Measurements from ENCODE around the gene MTRR. TPM values are rescaled to one million over a fixed set of nuclear protein-coding genes. Genes with fewer than 3 reads are reported as not detected.

The MTRR gene
- total and polyA plus RNA-seq, 7 experiments from 2014 or later: 35.5 to 83.2 (median 66.9) TPM

GRCh38 chr5:7828269-7828668 lies 40.7 kb upstream of the MTRR start:
- Mint-ChIP-seq H3K4me3 (no peak overlapping the region), H3K9me3 (no peaks in the 10 kb centered on the region), H3K4me1 (no peaks in the 10 kb centered on the region), H3K27me3 (peaks cover 0 to 31% (median 15%) of the 10 kb centered on the region in 5 donors), H3K27ac (no peak overlapping the region), H3K36me3 (no peaks in the 10 kb centered on the region)
- Histone ChIP-seq H3K4me3 (ENCODE audit: low read length) (no peak overlapping the region), H3K4me1 (ENCODE audit: control insufficient read depth in 2 of 2, insufficient read depth in 2 of 2, low read length in 2 of 2) (no peaks in the 10 kb centered on the region), H3K36me3 (ENCODE audit: control insufficient read depth in 2 of 3, insufficient read depth in 3 of 3, low read length in 3 of 3) (no peaks in the 10 kb centered on the region), H3K27ac (ENCODE audit: low read depth, low read length) (no peak overlapping the region), H3K27me3 (ENCODE audit: control insufficient read depth in 2 of 2, insufficient read depth in 2 of 2, low read length in 2 of 2) (no peaks in the 10 kb centered on the region), H3K9me3 (ENCODE audit: control insufficient read depth in 2 of 3, low read length in 3 of 3) (no peaks in the 10 kb centered on the region)
- intact Hi-C loops (cut with micrococcal nuclease): no loop called here
- ChIA-PET POLR2A (no interaction called here), CTCF (no interaction called here)
- ATAC-seq: no peak
- DNase-seq: no peak

- ChIA-PET CTCF (no interaction called here), POLR2A (no interaction called here)
- H3K27me3 ChIP-seq (ENCODE audit: control insufficient read depth in 2 of 2, insufficient read depth in 2 of 2, low read length in 2 of 2): no peaks in the 10 kb centered on the region
- ATAC-seq (no peak), DNase-seq (no peak)
- H3K9me3 Mint-ChIP-seq: peaks cover 0 to 2% (median 0%) of the 10 kb centered on the region in 11 donors
- H3K4me3 ChIP-seq (ENCODE audit: low read length): no peak overlapping the region
- no peaks in the 10 kb centered on the region for H3K36me3 Mint-ChIP-seq
- intact Hi-C loops (cut with micrococcal nuclease): no loop called here
- H3K4me1 ChIP-seq (ENCODE audit: control insufficient read depth in 2 of 2, insufficient read depth in 2 of 2, low read length in 2 of 2): no peaks in the 10 kb centered on the region
- no peaks in the 10 kb centered on the region for H3K36me3 ChIP-seq (ENCODE audit: control insufficient read depth in 2 of 3, insufficient read depth in 3 of 3, low read length in 3 of 3)
- peaks cover 0 to 17% (median 10%) of the 10 kb centered on the region in 5 donors for H3K27me3 Mint-ChIP-seq
- H3K27ac ChIP-seq (ENCODE audit: low read depth, low read length): no peak overlapping the region
- H3K4me3 Mint-ChIP-seq: no peak overlapping the region
- no peaks in the 10 kb centered on the region for H3K4me1 Mint-ChIP-seq
- no peaks in the 10 kb centered on the region for H3K9me3 ChIP-seq (ENCODE audit: control insufficient read depth in 2 of 3, low read length in 3 of 3)
- no peak overlapping the region for H3K27ac Mint-ChIP-seq
Measured at GRCh38 chr5:7834982-7835381, 34.0 kb upstream of the MTRR start.

- H3K36me3 Mint-ChIP-seq: no peaks in the 10 kb centered on the region
- CTCF ChIA-PET: no interaction called here
Measured at GRCh38 chr5:7837403-7837802, 31.5 kb upstream of the MTRR start.

GRCh38 chr5:7842531-7842930 lies 26.4 kb upstream of the MTRR start:
- H3K9me3 Mint-ChIP-seq: peaks cover 0 to 5% (median 0%) of the 10 kb centered on the region in 11 donors
- H3K9me3 ChIP-seq (ENCODE audit: control insufficient read depth in 2 of 3, low read length in 3 of 3): no peaks in the 10 kb centered on the region
- H3K27me3 Mint-ChIP-seq: peaks cover 15 to 38% (median 29%) of the 10 kb centered on the region in 5 donors
- H3K4me3 Mint-ChIP-seq: no peak overlapping the region
- H3K36me3 Mint-ChIP-seq: no peaks in the 10 kb centered on the region
- no peak overlapping the region for H3K27ac ChIP-seq (ENCODE audit: low read depth, low read length)
- ATAC-seq (no peak), DNase-seq (no peak)
- no peak overlapping the region for H3K27ac Mint-ChIP-seq
- no peaks in the 10 kb centered on the region for H3K4me1 Mint-ChIP-seq
- ChIA-PET POLR2A (no interaction called here), CTCF (no interaction called here)
- no peaks in the 10 kb centered on the region for H3K4me1 ChIP-seq (ENCODE audit: control insufficient read depth in 2 of 2, insufficient read depth in 2 of 2, low read length in 2 of 2)
- no peaks in the 10 kb centered on the region for H3K36me3 ChIP-seq (ENCODE audit: control insufficient read depth in 2 of 3, insufficient read depth in 3 of 3, low read length in 3 of 3)
- H3K27me3 ChIP-seq (ENCODE audit: control insufficient read depth in 2 of 2, insufficient read depth in 2 of 2, low read length in 2 of 2): peaks cover 0 to 2% of the 10 kb centered on the region in 2 donors
- no peak overlapping the region for H3K4me3 ChIP-seq (ENCODE audit: low read length)
- intact Hi-C loops (cut with micrococcal nuclease): no loop called here

More at GRCh38 chr5:7837403-7837802, 31.5 kb upstream of the MTRR start:
- DNase-seq (no peak), ATAC-seq (no peak)
- no peaks in the 10 kb centered on the region for H3K27me3 ChIP-seq (ENCODE audit: control insufficient read depth in 2 of 2, insufficient read depth in 2 of 2, low read length in 2 of 2)
- Mint-ChIP-seq H3K4me3 (no peak overlapping the region), H3K27ac (no peak overlapping the region), H3K9me3 (peaks cover 0 to 5% (median 0%) of the 10 kb centered on the region in 11 donors), H3K27me3 (peaks cover under 1 to 27% (median 21%) of the 10 kb centered on the region in 5 donors), H3K4me1 (no peaks in the 10 kb centered on the region)
- H3K36me3 ChIP-seq (ENCODE audit: control insufficient read depth in 2 of 3, insufficient read depth in 3 of 3, low read length in 3 of 3): no peaks in the 10 kb centered on the region
- H3K9me3 ChIP-seq (ENCODE audit: control insufficient read depth in 2 of 3, low read length in 3 of 3): no peaks in the 10 kb centered on the region
- intact Hi-C loops (cut with micrococcal nuclease): no loop called here
- no peaks in the 10 kb centered on the region for H3K4me1 ChIP-seq (ENCODE audit: control insufficient read depth in 2 of 2, insufficient read depth in 2 of 2, low read length in 2 of 2)
- no peak overlapping the region for H3K27ac ChIP-seq (ENCODE audit: low read depth, low read length)
- H3K4me3 ChIP-seq (ENCODE audit: low read length): no peak overlapping the region
- POLR2A ChIA-PET: no interaction called here

GRCh38 chr5:7844901-7845300 lies 24.0 kb upstream of the MTRR start:
- intact Hi-C loops (cut with micrococcal nuclease): no loop called here
- peaks cover 0 to 9% (median 1%) of the 10 kb centered on the region in 7 donors for H3K4me1 Mint-ChIP-seq

GRCh38 chr5:7845557-7845956 lies 23.4 kb upstream of the MTRR start:
- Histone ChIP-seq H3K27ac (ENCODE audit: low read depth, low read length) (no peak overlapping the region), H3K36me3 (ENCODE audit: control insufficient read depth in 2 of 3, insufficient read depth in 3 of 3, low read length in 3 of 3) (no peaks in the 10 kb centered on the region), H3K27me3 (ENCODE audit: control insufficient read depth in 2 of 2, insufficient read depth in 2 of 2, low read length in 2 of 2) (peaks cover 0 to 14% of the 10 kb centered on the region in 2 donors), H3K4me3 (ENCODE audit: low read length) (no peak overlapping the region), H3K9me3 (ENCODE audit: control insufficient read depth in 2 of 3, low read length in 3 of 3) (no peaks in the 10 kb centered on the region), H3K4me1 (ENCODE audit: control insufficient read depth in 2 of 2, insufficient read depth in 2 of 2, low read length in 2 of 2) (peaks cover 0 to 6% of the 10 kb centered on the region in 2 donors)
- ATAC-seq (no peak), DNase-seq (no peak)
- H3K4me1 Mint-ChIP-seq: peaks cover 0 to 12% (median 3%) of the 10 kb centered on the region in 7 donors
- H3K36me3 Mint-ChIP-seq: no peaks in the 10 kb centered on the region
- peaks cover 0 to 2% (median 0%) of the 10 kb centered on the region in 11 donors for H3K9me3 Mint-ChIP-seq
- no peak overlapping the region for H3K4me3 Mint-ChIP-seq
- CTCF ChIA-PET: interaction anchor here (1.2 kb wide), 1 partner anchor 11 kb away, joined by 3 read pairs; no protein-coding TSS in a partner anchor
- H3K27me3 Mint-ChIP-seq: peaks cover 31 to 62% (median 37%) of the 10 kb centered on the region in 5 donors
- H3K27ac Mint-ChIP-seq: no peak overlapping the region
- POLR2A ChIA-PET: no interaction called here
- intact Hi-C loops (cut with micrococcal nuclease): no loop called here

More at GRCh38 chr5:7844901-7845300, 24.0 kb upstream of the MTRR start:
- H3K4me1 ChIP-seq (ENCODE audit: control insufficient read depth in 2 of 2, insufficient read depth in 2 of 2, low read length in 2 of 2): peaks cover 0 to 2% of the 10 kb centered on the region in 2 donors
- no peak overlapping the region for H3K4me3 ChIP-seq (ENCODE audit: low read length)
- H3K4me3 Mint-ChIP-seq: no peak overlapping the region
- H3K27me3 Mint-ChIP-seq: peaks cover 31 to 59% (median 43%) of the 10 kb centered on the region in 5 donors
- ChIA-PET CTCF (no interaction called here), POLR2A (no interaction called here)
- H3K36me3 Mint-ChIP-seq: no peaks in the 10 kb centered on the region
- peaks cover 0 to 14% of the 10 kb centered on the region in 2 donors for H3K27me3 ChIP-seq (ENCODE audit: control insufficient read depth in 2 of 2, insufficient read depth in 2 of 2, low read length in 2 of 2)
- H3K9me3 ChIP-seq (ENCODE audit: control insufficient read depth in 2 of 3, low read length in 3 of 3): no peaks in the 10 kb centered on the region
- H3K27ac Mint-ChIP-seq: no peak overlapping the region
- H3K36me3 ChIP-seq (ENCODE audit: control insufficient read depth in 2 of 3, insufficient read depth in 3 of 3, low read length in 3 of 3): no peaks in the 10 kb centered on the region
- peaks cover 0 to 5% (median 0%) of the 10 kb centered on the region in 11 donors for H3K9me3 Mint-ChIP-seq
- no peak for ATAC-seq
- DNase-seq: no peak
- H3K27ac ChIP-seq (ENCODE audit: low read depth, low read length): no peak overlapping the region

GRCh38 chr5:7846327-7846726 lies 22.6 kb upstream of the MTRR start:
- H3K9me3 Mint-ChIP-seq: peaks cover 0 to 2% (median 0%) of the 10 kb centered on the region in 11 donors
- no peak overlapping the region for H3K4me3 ChIP-seq (ENCODE audit: low read length)

More at GRCh38 chr5:7846327-7846726, 22.6 kb upstream of the MTRR start:
- Histone ChIP-seq H3K4me1 (ENCODE audit: control insufficient read depth in 2 of 2, insufficient read depth in 2 of 2, low read length in 2 of 2) (peaks cover 0 to 6% of the 10 kb centered on the region in 2 donors), H3K9me3 (ENCODE audit: control insufficient read depth in 2 of 3, low read length in 3 of 3) (no peaks in the 10 kb centered on the region), H3K27me3 (ENCODE audit: control insufficient read depth in 2 of 2, insufficient read depth in 2 of 2, low read length in 2 of 2) (peaks cover 0 to 14% of the 10 kb centered on the region in 2 donors), H3K27ac (ENCODE audit: low read depth, low read length) (no peak overlapping the region), H3K36me3 (ENCODE audit: control insufficient read depth in 2 of 3, insufficient read depth in 3 of 3, low read length in 3 of 3) (no peaks in the 10 kb centered on the region)
- DNase-seq (no peak), ATAC-seq (no peak)
- CTCF ChIA-PET: interaction anchor here (1.2 kb wide), 1 partner anchor 10 kb away, joined by 3 read pairs; no protein-coding TSS in a partner anchor
- no peak overlapping the region for H3K4me3 Mint-ChIP-seq
- H3K27me3 Mint-ChIP-seq: peaks cover 24 to 57% (median 33%) of the 10 kb centered on the region in 5 donors
- intact Hi-C loops (cut with micrococcal nuclease): no loop called here
- peaks cover 3 to 15% (median 6%) of the 10 kb centered on the region in 7 donors for H3K4me1 Mint-ChIP-seq
- no peak overlapping the region for H3K27ac Mint-ChIP-seq
- H3K36me3 Mint-ChIP-seq: peaks cover 0 to 2% (median 0%) of the 10 kb centered on the region in 5 donors
- POLR2A ChIA-PET: no interaction called here

Measured in naive thymus-derived CD4-positive, alpha-beta T cell (primary cell).